RWPE1 (cell line): ENCODE measurements around the gene PRR16.
A peak's percentile ranks its signal among the peaks of the same experiment; 100 is the strongest.

Source experiments
- CTCF ChIA-PET: fragments of 350-600 bp; sonication (Branson Sonifier 250); formaldehyde crosslinking; extraction: SDS; loops from one replicate; lab custom pipeline; 2021; lab: Yijun Ruan, JAX
- POLR2A ChIA-PET: fragments of 400-600 bp; formaldehyde crosslinking; extraction: SDS; loops from one replicate; lab custom pipeline; 2020; ENCODE audit warnings: antibody characterized with exemption; ENCODE audit not compliant: low non-redundant PET; lab: Yijun Ruan, JAX
- DNase-seq: peaks from one replicate; pipeline ENCODE4 v3.0.0; 2012; ENCODE audit warnings: low spot score
- H3K27ac ChIP-seq: fragments of 450-650 bp; 2 replicates; pipeline ENCODE4 v1.5.1; 2017
- CTCF ChIP-seq: fragments of 450-650 bp; conservative IDR thresholded peaks from 2 replicates; pipeline ENCODE4 v1.5.1; 2017; ENCODE audit warnings: low read depth, mild to moderate bottlenecking

Gene PRR16

GRCh38 chr5:120638449-120638848, 174.3 kb downstream of the PRR16 start:
- no peak for DNase-seq
- POLR2A ChIA-PET = no interaction called here
- TF ChIP-seq CTCF = no peak
- H3K27ac ChIP-seq = no peak overlapping the region
- CTCF ChIA-PET = no interaction called here

- no peak for TF ChIP-seq CTCF
- CTCF ChIA-PET = interaction anchor here (1.1 kb wide), 1 partner anchor 16 kb away, joined by 3 read pairs; no protein-coding TSS in a partner anchor
- DNase-seq = no peak
- H3K27ac ChIP-seq = no peak overlapping the region
- POLR2A ChIA-PET = no interaction called here
Measured at GRCh38 chr5:120640778-120641177, 176.7 kb downstream of the PRR16 start.

GRCh38 chr5:120644516-120644915, 180.4 kb downstream of the PRR16 start:
- no peak overlapping the region for H3K27ac ChIP-seq

GRCh38 chr5:120655828-120656435, 191.8 kb downstream of the PRR16 start:
- POLR2A ChIA-PET = no interaction called here
- H3K27ac ChIP-seq = no peak overlapping the region
- CTCF ChIA-PET = interaction anchor here (0.5 to 1.1 kb wide), 6 partner anchors 8 to 1226 kb away, joined by 3 to 8 read pairs (median 3); no protein-coding TSS in a partner anchor
- peak; percentile 74 for TF ChIP-seq CTCF
- peak; percentile 20 for DNase-seq

More at GRCh38 chr5:120644516-120644915, 180.4 kb downstream of the PRR16 start:
- CTCF ChIA-PET = no interaction called here
- POLR2A ChIA-PET = no interaction called here
- no peak for DNase-seq
- no peak for TF ChIP-seq CTCF

- POLR2A ChIA-PET = no interaction called here
- H3K27ac ChIP-seq = no peak overlapping the region
- CTCF ChIA-PET = interaction anchor here (0.8 to 1.1 kb wide), 3 partner anchors 9 to 1179 kb away, joined by 3 read pairs; no protein-coding TSS in a partner anchor
- DNase-seq = no peak
- TF ChIP-seq CTCF = no peak
Measured at GRCh38 chr5:120657104-120657503, 193.0 kb downstream of the PRR16 start.

- DNase-seq = no peak
- POLR2A ChIA-PET = no interaction called here
Measured at GRCh38 chr5:120677481-120677880, 213.4 kb downstream of the PRR16 start.

More at GRCh38 chr5:120677481-120677880, 213.4 kb downstream of the PRR16 start:
- H3K27ac ChIP-seq = no peak overlapping the region
- no peak for TF ChIP-seq CTCF
- CTCF ChIA-PET = interaction anchor here (0.6 to 0.8 kb wide), 2 partner anchors 27 to 1700 kb away, joined by 3 read pairs; no protein-coding TSS in a partner anchor
